Right ventricle myocardium inferior (tissue), 1 donor: ENCODE measurements around the gene CBX5. TPM values are rescaled to one million over a fixed set of nuclear protein-coding genes. Genes with fewer than 3 reads are reported as not detected.
"Not testable (repeated sequence)": the region's sequence is repeated elsewhere in the genome, so short reads cannot be mapped to it uniquely, and the experiment has no call there.

Source experiments
- ATAC-seq: fragments of 200-7000 bp; cut with Tn5 transposase; one replicate; pipeline ENCODE4 v1.9.1; 2020; ENCODE audit warnings: mild to moderate bottlenecking, moderate library complexity
- DNase-seq: peaks from one replicate; pipeline ENCODE4 v3.0.0; 2021; ENCODE audit errors: missing footprints
- intact Hi-C: fragments of 100-400 bp; cut with DNase I; formaldehyde crosslinking; loops from one replicate; pipeline ENCODE4 v1.11.0; 2022
- total RNA-seq: library from RNA; stranded (reverse); fragmentation: NEBNext Ultra II Directional; extraction: Animal tissue kit (Norgen Biotek cat#: 25700); gene quantifications from one replicate; pipeline ENCODE4 v1.2.1, GENCODE V29; 2021
- donor health status: DM: no; HTN: yes; CAD: no; lungs with severe emphysema.

CBX5 gene
- total RNA-seq, 1 donor from 2014 or later, result 43.0 TPM

GRCh38 chr12:54296393-54297099 is 16.6 kb upstream of the CBX5 start:
- ATAC-seq, result no peak
- no peak for DNase-seq
- intact Hi-C loops, result no loop called here

- ATAC-seq (no peak), DNase-seq (no peak)
- intact Hi-C loops, result loop anchor here (2.0 kb wide), 1 partner anchor 66 kb away; no protein-coding TSS in a partner anchor
These were observed 15.1 kb upstream of the CBX5 start for GRCh38 chr12:54294953-54295566.

DNA sequence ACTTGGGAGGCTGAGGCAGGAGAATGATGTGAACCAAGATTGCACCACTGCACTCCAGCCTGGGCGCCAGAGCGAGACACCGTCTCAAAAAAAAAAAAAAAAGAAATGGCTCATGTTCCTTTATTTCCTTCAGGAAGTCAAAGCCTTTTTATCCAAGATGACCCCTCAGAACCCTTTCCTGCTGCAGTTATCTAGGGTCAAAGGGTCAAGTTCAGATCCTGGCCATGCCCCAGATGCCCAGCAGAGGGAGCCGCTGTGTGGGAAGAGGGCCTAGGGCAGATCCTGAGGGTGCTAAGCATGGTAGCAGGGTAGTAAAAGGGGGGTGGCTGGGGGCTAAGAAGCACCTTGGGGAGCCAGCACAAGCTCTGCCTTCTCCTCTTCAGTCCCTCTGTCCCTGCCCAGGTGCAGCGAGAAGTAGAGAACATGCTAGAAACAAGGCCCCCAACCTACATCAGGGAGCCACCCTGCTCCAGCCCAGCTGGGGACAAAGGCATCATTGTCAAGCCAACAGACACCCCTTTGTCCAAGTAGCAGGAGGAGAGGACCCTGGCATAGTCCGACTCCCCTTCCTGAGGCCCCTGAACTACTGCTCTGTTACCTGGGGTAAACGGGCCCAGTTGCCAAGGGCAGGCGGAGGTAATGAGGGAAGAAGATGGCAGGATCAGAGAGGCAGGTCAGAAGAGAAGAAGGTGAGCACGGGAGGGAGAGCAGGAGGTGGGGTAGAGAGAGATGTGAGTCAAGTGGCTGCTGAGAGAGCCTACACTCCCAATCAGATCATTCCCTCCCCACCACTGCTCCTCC is 14.4 kb upstream of the CBX5 start:
- ATAC-seq, result peak; percentile 48
- peak; percentile 80 for DNase-seq
- intact Hi-C loops, result loop anchor here (2.0 kb wide), 1 partner anchor 66 kb away; no protein-coding TSS in a partner anchor

DNA sequence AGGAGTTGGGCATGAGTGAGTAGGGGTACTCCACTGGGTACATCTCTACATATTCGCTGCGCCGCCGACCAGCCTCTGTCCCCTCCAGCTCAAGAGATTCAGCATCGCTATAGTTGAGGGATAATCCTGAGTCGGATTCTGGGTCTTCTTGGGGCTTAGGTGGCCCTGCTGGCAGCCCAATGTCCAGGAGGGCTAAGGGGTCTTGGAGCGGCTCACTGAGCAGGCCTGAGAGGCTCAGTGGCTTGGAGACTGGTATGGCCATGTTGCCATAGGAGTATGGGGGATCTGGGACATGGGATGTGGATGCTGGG is 13.0 kb upstream of the CBX5 start:
- intact Hi-C loops, result no loop called here
- no peak for ATAC-seq
- DNase-seq, result no peak

- intact Hi-C loops, result no loop called here
- ATAC-seq (peak; percentile 24), DNase-seq (no peak)
These were observed 12.4 kb upstream of the CBX5 start for GRCh38 chr12:54292083-54292930.

DNA sequence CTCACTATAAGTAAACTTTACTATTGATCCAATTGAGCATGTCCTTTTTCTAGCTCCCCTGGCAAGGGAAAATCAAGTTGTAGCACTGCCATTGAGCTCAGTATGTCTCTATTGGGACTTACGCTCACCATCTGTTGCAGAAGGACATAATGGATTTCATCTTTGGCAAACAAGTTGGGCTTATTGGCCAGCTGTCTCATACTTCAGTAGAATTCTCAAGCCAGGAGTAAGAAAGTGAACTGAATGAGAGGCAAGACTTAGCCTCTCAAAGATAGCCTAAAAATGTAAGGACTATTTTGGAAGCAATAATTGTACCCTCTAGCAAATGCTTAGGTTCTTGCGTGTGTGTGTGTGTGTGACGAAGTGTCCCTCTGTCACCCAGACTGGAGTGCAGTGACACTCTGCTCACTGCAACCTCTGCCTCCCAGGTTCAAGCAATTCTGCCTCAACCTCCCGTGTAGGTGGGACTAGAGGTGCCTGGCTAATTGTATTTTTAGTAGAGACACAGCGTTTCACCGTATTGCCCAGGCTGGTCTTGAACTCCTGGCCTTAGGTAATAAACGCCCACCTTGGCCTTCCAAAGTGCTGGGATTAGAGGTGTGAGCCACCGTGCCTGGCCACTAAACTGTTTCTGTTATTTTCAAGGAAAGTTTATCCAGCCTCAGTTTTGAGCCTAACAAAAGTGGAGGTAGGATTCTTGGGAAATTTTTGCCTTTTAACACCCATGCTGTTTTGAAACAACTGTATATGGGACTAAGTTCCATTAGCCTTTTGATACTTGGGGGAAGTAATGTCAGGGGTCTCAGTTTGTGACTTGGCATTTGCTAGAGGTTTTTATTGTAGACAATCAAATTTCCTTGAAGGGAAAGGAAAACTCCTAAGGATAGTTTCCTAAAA is 7.6 kb upstream of the CBX5 start:
- DNase-seq (no peak), ATAC-seq (no peak)
- intact Hi-C loops, result no loop called here

DNA sequence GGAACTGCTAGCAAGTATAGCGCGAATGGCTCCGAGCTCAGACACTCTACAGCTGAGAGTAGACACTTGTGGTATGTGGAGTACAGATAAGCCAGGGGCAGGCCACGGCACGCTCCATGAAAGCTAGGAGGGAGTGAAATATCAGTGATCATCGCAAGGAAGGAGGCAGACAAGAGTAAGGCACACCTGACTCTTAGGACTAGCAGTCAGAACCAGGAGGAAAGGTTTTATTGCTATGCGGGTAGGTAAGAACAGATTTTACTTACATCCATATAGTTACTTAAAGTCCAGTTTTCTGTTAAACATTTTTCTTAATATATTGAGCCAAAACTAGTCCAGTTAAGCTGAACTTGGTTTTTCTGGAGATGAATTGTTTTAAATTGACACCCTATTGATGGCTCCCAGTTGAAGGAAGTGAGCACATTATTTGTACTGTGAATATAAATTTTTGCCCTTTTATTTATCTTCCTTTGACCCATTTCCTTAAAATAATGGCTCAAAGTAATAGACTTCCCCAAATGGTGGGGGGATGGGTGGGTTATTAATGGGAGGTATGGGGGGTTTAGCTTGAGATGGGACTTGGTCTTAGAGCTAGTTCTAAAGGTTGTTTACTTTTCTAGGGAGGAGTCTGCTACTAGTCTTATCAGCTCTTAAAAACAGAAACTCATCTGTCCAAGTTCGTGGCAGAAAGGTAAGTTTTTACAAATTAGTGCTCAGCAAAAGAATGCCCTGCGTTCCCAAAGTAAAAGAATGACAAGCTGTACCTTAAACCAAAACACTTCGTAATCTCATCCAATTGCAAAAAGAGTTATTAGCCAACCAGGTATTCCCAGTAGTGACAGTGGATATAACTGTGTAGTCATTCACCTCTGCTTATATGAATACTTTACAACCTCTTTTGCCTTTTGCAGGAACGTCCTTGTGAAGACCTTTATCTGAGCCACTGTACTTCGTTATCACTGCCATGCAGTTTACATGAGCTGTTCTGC is 6.4 kb upstream of the CBX5 start:
- ATAC-seq (peak; percentile 63), DNase-seq (no peak)
- intact Hi-C loops, result no loop called here

DNA sequence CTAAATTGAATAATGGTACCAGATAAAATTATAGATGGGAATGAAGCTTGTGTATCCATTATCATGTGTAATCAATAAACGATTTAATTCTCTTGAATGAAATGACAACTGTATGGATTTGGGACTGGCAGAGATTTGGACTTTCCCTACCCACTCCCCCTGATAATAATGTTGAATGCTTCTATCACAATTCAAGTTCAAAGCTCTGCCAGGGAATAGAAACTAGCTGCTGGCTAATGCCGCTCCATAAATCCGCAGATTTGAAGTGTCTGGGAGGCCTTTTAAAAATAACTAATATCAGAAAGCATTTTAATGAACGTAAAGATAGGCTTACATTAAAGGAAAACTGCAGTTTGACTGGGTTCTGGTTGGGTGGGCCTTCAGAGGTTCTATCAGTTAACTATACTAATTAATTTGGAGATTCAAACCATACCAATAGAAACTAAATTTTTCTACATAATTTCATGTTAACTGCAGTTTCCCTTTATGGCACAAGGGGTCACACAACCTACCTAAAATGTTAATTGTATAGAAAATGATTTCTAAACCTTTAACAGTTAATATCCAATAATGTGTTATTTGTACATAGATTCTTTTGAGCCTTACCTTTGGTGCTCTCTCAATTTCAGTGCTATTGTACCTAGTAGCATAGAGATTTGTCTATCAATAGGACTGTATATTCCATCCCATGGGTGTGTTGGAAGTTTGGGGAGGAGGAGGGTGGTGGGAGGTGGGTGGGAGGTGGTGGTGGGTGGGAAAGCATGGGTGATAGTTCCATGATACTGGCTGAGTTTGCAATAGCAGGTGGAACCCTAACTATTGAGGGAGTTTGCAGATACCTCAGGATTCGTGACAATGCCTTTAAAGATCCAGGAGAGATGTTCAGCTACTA is 5.5 kb upstream of the CBX5 start:
- DNase-seq (no peak), ATAC-seq (no peak)
- intact Hi-C loops, result no loop called here

GRCh38 chr12:54284070-54284780 is 4.3 kb upstream of the CBX5 start:
- intact Hi-C loops, result loop anchor here (5.0 kb wide), 1 partner anchor 83 kb away; no protein-coding TSS in a partner anchor
- not testable (repeated sequence) for DNase-seq, ATAC-seq

- ATAC-seq (no peak), DNase-seq (no peak)
- intact Hi-C loops, result loop anchor here (5.0 kb wide), 1 partner anchor 84 kb away; no protein-coding TSS in a partner anchor
These were observed 3.1 kb upstream of the CBX5 start for GRCh38 chr12:54282949-54283593.

DNA sequence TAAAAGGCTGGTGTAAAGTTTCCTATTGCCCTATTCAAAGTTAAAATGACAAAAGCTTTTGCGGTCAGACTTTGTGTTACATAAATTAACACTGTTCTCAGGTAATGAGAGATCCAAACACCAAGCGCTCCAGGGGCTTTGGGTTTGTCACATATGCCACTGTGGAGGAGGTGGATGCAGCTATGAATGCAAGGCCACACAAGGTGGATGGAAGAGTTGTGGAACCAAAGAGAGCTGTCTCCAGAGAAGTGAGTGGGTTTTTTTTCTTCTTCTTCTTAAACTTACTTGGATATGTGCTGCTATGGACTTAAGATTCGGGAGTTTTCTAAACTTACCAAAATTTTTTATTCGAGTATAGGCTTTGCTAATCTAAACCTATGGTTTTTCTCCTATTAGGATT is 1.8 kb upstream of the CBX5 start:
- ATAC-seq, DNase-seq: not testable (repeated sequence)
- intact Hi-C loops, result loop anchor here (1.0 to 5.0 kb wide), 2 partner anchors 44 to 86 kb away; partner anchors contain the start of gene COPZ1

DNA sequence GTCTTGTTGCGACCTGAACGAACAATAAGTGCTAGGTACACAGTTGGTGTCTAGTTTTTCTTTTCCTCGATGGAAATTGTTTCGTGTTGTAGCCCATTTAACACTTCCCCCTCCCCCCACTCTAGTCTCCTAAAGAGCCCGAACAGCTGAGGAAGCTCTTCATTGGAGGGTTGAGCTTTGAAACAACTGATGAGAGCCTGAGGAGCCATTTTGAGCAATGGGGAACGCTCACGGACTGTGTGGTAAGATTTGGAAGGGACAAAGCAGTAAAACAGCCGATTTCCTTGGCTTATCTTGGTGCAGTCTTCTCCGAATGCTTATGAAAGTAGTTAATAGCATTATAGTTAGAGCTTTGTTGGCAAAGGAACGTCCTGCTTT is 1.3 kb upstream of the CBX5 start:
- intact Hi-C loops, result loop anchor here (1.0 to 5.0 kb wide), 2 partner anchors 44 to 86 kb away; partner anchors contain the start of gene COPZ1
- DNase-seq, ATAC-seq: not testable (repeated sequence)

GRCh38 chr12:54280468-54281260 is 742 bp upstream of the CBX5 start, which contains the start of gene HNRNPA1:
TSS of gene HNRNPA1 (plus strand) at chr12:54280726. CDS start at chr12:54280808, 82 bp downstream.
- ATAC-seq (peak; percentile 95), DNase-seq (peak; percentile 91)
- intact Hi-C loops, result loop anchor here (1.0 to 5.0 kb wide), 2 partner anchors 45 to 87 kb away; partner anchors contain the start of gene COPZ1
